Coronary artery (tissue), 2 donors: Measurements from ENCODE around the gene MUC2.

Experiments
- DNase-seq: peaks from one replicate; pipeline ENCODE4 v3.0.0-alpha.2; 2017; ENCODE audit warnings: low spot score
- H3K27ac ChIP-seq, 2 donors: fragments of 200-600 bp; sonication (generic); one replicate each; pipeline ENCODE4 v1.5.1; 2016 to 2019
- H3K4me3 ChIP-seq: fragments of 200-600 bp; sonication (generic); 2 replicates; pipeline ENCODE4 v1.5.1; 2016; ENCODE audit warnings: mild to moderate bottlenecking, moderate library complexity
- TF ChIP-seq, protein P1 (sequence below): fragments of 200-600 bp; sonication (generic); IDR thresholded peaks from one replicate; pipeline ENCODE4 v1.5.1; 2019; ENCODE audit warnings: antibody characterized with exemption

Gene MUC2

GRCh38 chr11:1028616-1029015, 46.1 kb upstream of the MUC2 start:
- Histone ChIP-seq H3K27ac (no peak overlapping the region), H3K4me3 (no peak overlapping the region)
- no peak for DNase-seq
- TF ChIP-seq, protein P1, sequence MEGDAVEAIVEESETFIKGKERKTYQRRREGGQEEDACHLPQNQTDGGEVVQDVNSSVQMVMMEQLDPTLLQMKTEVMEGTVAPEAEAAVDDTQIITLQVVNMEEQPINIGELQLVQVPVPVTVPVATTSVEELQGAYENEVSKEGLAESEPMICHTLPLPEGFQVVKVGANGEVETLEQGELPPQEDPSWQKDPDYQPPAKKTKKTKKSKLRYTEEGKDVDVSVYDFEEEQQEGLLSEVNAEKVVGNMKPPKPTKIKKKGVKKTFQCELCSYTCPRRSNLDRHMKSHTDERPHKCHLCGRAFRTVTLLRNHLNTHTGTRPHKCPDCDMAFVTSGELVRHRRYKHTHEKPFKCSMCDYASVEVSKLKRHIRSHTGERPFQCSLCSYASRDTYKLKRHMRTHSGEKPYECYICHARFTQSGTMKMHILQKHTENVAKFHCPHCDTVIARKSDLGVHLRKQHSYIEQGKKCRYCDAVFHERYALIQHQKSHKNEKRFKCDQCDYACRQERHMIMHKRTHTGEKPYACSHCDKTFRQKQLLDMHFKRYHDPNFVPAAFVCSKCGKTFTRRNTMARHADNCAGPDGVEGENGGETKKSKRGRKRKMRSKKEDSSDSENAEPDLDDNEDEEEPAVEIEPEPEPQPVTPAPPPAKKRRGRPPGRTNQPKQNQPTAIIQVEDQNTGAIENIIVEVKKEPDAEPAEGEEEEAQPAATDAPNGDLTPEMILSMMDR = no peak

DNA sequence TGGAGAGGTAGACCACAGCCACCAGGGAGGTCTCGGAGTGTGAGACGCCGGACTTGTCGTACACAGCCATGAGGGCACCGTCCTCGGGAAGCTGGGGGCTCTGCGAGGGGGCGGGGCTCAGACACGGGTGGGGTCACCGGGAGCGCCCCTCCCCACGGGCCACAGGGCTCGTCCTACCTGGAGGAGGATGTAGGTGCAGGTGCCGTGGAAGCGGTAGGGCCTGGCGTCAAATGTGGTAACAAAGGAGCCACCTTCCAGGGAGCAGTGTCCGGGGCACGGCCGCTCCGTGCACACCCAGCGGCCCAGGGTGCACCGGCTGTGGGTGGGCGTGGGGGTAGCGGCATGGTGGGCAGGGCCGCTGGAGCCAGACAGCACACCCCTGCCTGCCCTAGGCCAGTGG, 45.6 kb upstream of the MUC2 start:
- TF ChIP-seq, protein P1 = no peak
- no peak overlapping the region for H3K27ac ChIP-seq
- DNase-seq = no peak
- no peak overlapping the region for H3K4me3 ChIP-seq

DNA sequence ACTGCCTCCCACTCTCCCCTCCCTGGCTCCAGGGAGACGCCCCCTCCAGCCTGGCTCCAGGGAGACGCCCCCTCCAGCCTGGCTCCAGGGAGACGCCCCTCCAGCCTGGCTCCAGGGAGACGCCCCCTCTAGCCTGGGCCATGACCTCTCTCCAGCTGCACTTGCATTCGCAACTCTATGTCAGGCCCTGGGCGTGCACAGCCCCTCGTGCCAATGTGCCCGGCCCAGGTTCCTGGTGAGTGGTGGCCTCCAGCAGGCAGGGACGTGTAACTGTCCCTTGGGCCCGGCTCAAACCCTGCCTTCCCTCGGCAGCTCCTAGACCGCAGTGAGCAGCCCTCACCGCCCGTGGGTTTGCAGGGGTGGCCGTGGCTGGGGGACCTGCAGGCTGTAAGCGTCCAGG, 45.0 kb upstream of the MUC2 start:
- Histone ChIP-seq H3K4me3 (no peak overlapping the region), H3K27ac (no peak overlapping the region)
- TF ChIP-seq, protein P1 = no peak
- no peak for DNase-seq

GRCh38 chr11:1030086-1030485, 44.6 kb upstream of the MUC2 start:
- Histone ChIP-seq H3K27ac (no peak overlapping the region), H3K4me3 (no peak overlapping the region)
- TF ChIP-seq, protein P1 = no peak
- DNase-seq = no peak

DNA sequence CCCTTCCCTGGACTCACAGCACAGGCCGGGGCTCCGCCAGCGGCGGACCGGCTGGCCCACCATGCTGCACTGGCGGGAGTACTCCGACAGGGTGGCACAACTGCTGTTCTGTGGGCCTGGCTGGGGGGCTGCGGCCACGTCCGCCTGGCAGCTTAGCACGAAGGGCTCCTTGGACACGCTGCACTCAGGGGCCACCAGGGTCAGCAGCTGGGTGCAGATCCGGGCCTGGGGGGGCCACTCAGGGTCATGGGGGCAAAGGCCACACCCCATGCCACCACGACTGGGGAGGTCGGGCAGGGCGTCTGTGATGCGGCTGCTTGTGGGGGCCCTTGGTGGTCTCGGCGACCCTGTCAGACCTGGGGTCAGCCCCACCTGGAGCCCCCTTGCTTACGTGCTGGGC, 44.1 kb upstream of the MUC2 start:
- TF ChIP-seq, protein P1 = no peak
- no peak overlapping the region for H3K27ac ChIP-seq
- DNase-seq = no peak

GRCh38 chr11:1031121-1031899, 43.4 kb upstream of the MUC2 start:
- TF ChIP-seq, protein P1 = no peak
- Histone ChIP-seq H3K27ac (no peak overlapping the region), H3K4me3 (no peak overlapping the region)
- no peak for DNase-seq

More for the DNA sequence above, 44.1 kb upstream of the MUC2 start:
- H3K4me3 ChIP-seq = no peak overlapping the region

- no peak for DNase-seq
- TF ChIP-seq, protein P1 = no peak
- H3K27ac ChIP-seq = no peak overlapping the region
- H3K4me3 ChIP-seq = no peak overlapping the region
Observed at GRCh38 chr11:1032310-1032891, 42.3 kb upstream of the MUC2 start.
